Natural killer cell treated with Interleukin-12 subunit alpha and Interleukin-12 subunit beta and Interleukin-15 and Interleukin-18, amount 100 ng/mL, for 72 hours (primary cell): ENCODE measurements around the gene MREG. TPM values are rescaled to one million over a fixed set of nuclear protein-coding genes. Genes with fewer than 3 reads are reported as not detected.

Experiments
- ATAC-seq, 2 donors: fragments of 150-1000 bp; cut with Tn5 transposase in 1 of 2; sonication (Bioruptor Pico), chemical (Tn5 transposase) in 1 of 2; 2 replicates each; pipeline ENCODE4 v1.10.0; 2021
- DNase-seq: peaks from one replicate; pipeline ENCODE4 v3.0.0; 2022; ENCODE audit warnings: low spot score
- H3K27ac Mint-ChIP-seq, 2 donors: 1 replicate in 1 of 2; 2 replicates in 1 of 2; pipeline ENCODE4 v1.8.0; 2022; ENCODE audit warnings: mixed read lengths in 2 of 2, mild to moderate bottlenecking in 1 of 2, moderate library complexity in 1 of 2
- H3K27me3 Mint-ChIP-seq, 2 donors: 1 replicate in 1 of 2; 2 replicates in 1 of 2; pipeline ENCODE4 v1.8.0; 2022; ENCODE audit warnings: mixed read lengths in 2 of 2
- H3K36me3 Mint-ChIP-seq: one replicate; pipeline ENCODE4 v1.8.0; 2022; ENCODE audit warnings: mixed read lengths
- H3K4me1 Mint-ChIP-seq, 2 donors: 1 replicate in 1 of 2; 2 replicates in 1 of 2; pipeline ENCODE4 v1.8.0; 2022; ENCODE audit warnings: low read depth in 2 of 2, mixed read lengths in 2 of 2, mild to moderate bottlenecking in 1 of 2
- H3K4me3 Mint-ChIP-seq: one replicate; pipeline ENCODE4 v1.8.0; 2022; ENCODE audit warnings: mixed read lengths
- H3K9me3 Mint-ChIP-seq: 2 replicates; pipeline ENCODE4 v1.8.0; 2022; ENCODE audit warnings: mixed read lengths
- total RNA-seq, 2 donors: library from RNA; stranded (reverse); gene quantifications; one replicate each; pipeline ENCODE4 v1.2.3, GENCODE V29; 2022

MREG gene
- total RNA-seq, 2 donors from 2014 or later: 9.2 to 14.6 TPM

GRCh38 chr2:215905691-215906090 lies 107.7 kb downstream of the MREG start:
- no peak for ATAC-seq
- H3K4me3 Mint-ChIP-seq: no peak overlapping the region
- H3K9me3 Mint-ChIP-seq: no peaks in the 10 kb centered on the region
- peaks cover 32 to 67% of the 10 kb centered on the region in 2 donors for H3K27me3 Mint-ChIP-seq
- no peaks in the 10 kb centered on the region for H3K4me1 Mint-ChIP-seq
- H3K27ac Mint-ChIP-seq: no peak overlapping the region
- H3K36me3 Mint-ChIP-seq: no peaks in the 10 kb centered on the region
- no peak for DNase-seq

DNA sequence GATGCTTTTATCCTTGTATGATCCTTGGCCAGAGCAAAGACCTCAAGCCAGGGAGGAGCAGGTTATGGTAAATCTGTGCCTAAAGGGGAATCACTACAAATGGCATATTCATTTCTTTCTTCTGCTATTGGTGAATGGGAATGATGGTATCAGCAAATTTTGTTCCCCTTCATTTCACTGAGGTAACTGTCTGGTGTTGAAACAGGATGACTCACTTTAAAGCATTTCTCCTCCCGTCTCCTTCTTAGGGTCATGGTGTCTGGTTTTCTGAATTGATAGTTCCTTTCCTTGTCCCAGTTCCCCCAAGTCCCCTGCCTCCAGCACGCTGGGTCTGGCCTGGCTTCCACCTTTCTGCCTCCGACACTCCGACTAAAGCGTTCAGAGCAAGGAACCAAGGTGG lies 109.2 kb downstream of the MREG start:
- Mint-ChIP-seq H3K36me3 (no peaks in the 10 kb centered on the region), H3K4me1 (no peaks in the 10 kb centered on the region), H3K9me3 (no peaks in the 10 kb centered on the region), H3K4me3 (no peak overlapping the region), H3K27ac (no peak overlapping the region), H3K27me3 (peaks cover 24 to 55% of the 10 kb centered on the region in 2 donors)
- DNase-seq (no peak), ATAC-seq (no peak)

- Mint-ChIP-seq H3K27ac (no peak overlapping the region), H3K36me3 (no peaks in the 10 kb centered on the region), H3K4me1 (no peaks in the 10 kb centered on the region), H3K27me3 (peaks cover 24 to 54% of the 10 kb centered on the region in 2 donors), H3K9me3 (no peaks in the 10 kb centered on the region), H3K4me3 (no peak overlapping the region)
- ATAC-seq (no peak), DNase-seq (no peak)
These were observed 110.1 kb downstream of the MREG start for GRCh38 chr2:215903203-215903602.

DNA sequence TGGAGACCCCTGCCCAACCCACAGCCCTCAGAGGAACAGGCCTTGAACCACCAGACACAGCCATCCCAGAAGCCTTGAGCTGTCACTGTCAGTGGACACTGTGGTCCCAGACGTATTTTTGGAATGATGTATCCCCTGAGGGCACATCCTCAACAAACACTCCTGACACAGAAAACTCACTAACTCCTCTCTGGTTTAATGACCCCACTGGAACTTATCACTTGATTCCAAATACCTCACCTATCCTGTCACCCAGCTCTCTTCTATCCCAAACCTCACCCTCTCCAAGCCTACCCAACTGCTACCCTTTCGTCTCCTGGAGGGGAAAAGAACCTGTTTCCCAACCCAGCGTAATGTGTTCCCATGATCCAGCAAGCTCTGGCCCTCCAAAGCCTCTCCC lies 111.6 kb downstream of the MREG start:
- no peak overlapping the region for H3K4me3 Mint-ChIP-seq
- H3K27me3 Mint-ChIP-seq: peaks cover 17 to 48% of the 10 kb centered on the region in 2 donors
- no peak overlapping the region for H3K27ac Mint-ChIP-seq
- no peaks in the 10 kb centered on the region for H3K36me3 Mint-ChIP-seq
- no peaks in the 10 kb centered on the region for H3K4me1 Mint-ChIP-seq
- DNase-seq: no peak
- no peaks in the 10 kb centered on the region for H3K9me3 Mint-ChIP-seq
- ATAC-seq: no peak

DNA sequence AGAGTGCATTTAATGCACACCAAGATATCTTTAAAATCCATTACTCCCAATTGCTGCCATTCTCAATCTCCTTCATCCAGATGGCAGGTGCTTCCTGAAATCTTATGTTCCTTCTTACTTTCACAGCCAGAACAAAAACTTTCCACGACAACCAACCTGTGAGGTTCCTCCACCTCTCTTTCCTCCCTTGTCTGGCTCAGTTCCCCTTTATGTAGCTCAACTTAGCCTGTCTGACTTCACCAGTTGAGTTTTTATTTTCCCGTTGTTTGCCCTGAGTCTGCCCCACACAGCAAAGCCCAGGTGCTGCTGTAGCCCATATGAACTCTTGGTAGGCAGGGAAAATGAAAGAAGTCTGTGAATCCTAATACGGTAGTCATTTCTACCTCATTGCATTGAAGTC lies 112.5 kb downstream of the MREG start:
- Mint-ChIP-seq H3K27me3 (peaks cover 17 to 48% of the 10 kb centered on the region in 2 donors), H3K27ac (no peak overlapping the region), H3K9me3 (no peaks in the 10 kb centered on the region), H3K4me3 (no peak overlapping the region), H3K4me1 (no peaks in the 10 kb centered on the region), H3K36me3 (no peaks in the 10 kb centered on the region)
- DNase-seq: no peak
- ATAC-seq: no peak

DNA sequence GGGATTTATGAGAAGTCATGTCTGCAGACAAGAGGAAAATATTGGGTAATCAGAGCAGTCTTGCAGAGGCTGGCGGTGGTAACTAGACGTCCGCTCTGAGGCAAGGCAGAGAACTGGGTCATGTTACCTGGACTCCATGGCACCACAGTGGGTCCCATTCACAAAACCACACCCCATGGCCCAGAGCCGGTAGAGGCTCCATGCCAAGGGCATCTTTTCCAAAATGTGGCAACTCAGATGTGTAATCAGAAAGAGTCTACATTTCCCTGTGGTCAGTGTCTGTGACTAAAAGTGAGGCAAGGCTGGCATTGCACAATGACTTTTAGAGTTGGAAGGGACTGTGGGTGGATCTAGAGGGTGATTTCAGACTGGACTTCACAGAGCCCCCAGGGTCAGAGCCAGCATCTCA lies 113.1 kb downstream of the MREG start:
- no peaks in the 10 kb centered on the region for H3K4me1 Mint-ChIP-seq
- no peak overlapping the region for H3K4me3 Mint-ChIP-seq
- no peaks in the 10 kb centered on the region for H3K36me3 Mint-ChIP-seq
- peaks cover 17 to 51% of the 10 kb centered on the region in 2 donors for H3K27me3 Mint-ChIP-seq
- H3K9me3 Mint-ChIP-seq: no peaks in the 10 kb centered on the region
- ATAC-seq (peak in 1 of 2 donors; percentile 49), DNase-seq (no peak)
- H3K27ac Mint-ChIP-seq: no peak overlapping the region

- no peaks in the 10 kb centered on the region for H3K36me3 Mint-ChIP-seq
- no peak overlapping the region for H3K27ac Mint-ChIP-seq
- no peaks in the 10 kb centered on the region for H3K4me1 Mint-ChIP-seq
- H3K9me3 Mint-ChIP-seq: no peaks in the 10 kb centered on the region
- DNase-seq (no peak), ATAC-seq (no peak)
- no peak overlapping the region for H3K4me3 Mint-ChIP-seq
- peaks cover 14 to 53% of the 10 kb centered on the region in 2 donors for H3K27me3 Mint-ChIP-seq
These were observed 113.9 kb downstream of the MREG start for GRCh38 chr2:215899141-215900074.

GRCh38 chr2:215898363-215898762 lies 115.0 kb downstream of the MREG start:
- no peak overlapping the region for H3K27ac Mint-ChIP-seq
- H3K9me3 Mint-ChIP-seq: no peaks in the 10 kb centered on the region
- peaks cover 12 to 55% of the 10 kb centered on the region in 2 donors for H3K27me3 Mint-ChIP-seq
- H3K4me3 Mint-ChIP-seq: no peak overlapping the region
- no peaks in the 10 kb centered on the region for H3K36me3 Mint-ChIP-seq
- ATAC-seq: no peak
- H3K4me1 Mint-ChIP-seq: no peaks in the 10 kb centered on the region
- no peak for DNase-seq

GRCh38 chr2:215896921-215897320 lies 116.4 kb downstream of the MREG start:
- Mint-ChIP-seq H3K9me3 (no peaks in the 10 kb centered on the region), H3K27ac (no peak overlapping the region), H3K4me3 (no peak overlapping the region), H3K4me1 (no peaks in the 10 kb centered on the region), H3K27me3 (peaks cover 5 to 41% of the 10 kb centered on the region in 2 donors), H3K36me3 (no peaks in the 10 kb centered on the region)
- no peak for ATAC-seq
- DNase-seq: no peak

DNA sequence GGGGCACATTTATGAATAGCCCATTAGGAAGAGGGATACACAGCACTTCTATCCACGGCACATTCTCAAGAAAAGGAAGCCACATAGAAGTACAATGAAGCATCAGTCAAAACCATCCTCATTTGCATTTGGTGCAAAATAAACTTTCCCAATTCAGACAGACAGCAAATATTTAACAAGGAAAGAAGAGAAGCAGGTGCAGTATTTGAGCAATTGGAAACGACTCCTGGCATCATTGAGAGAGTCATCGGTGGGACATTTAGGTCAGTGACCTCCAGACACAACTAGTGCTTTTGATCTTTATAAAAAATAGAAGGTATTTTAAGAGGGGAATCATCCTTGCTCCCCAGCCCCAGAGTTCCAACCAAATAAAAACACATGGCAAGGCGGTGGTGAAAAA lies 118.0 kb downstream of the MREG start:
- Mint-ChIP-seq H3K9me3 (no peaks in the 10 kb centered on the region), H3K27ac (no peak overlapping the region), H3K4me3 (no peak overlapping the region), H3K4me1 (no peaks in the 10 kb centered on the region), H3K36me3 (no peaks in the 10 kb centered on the region), H3K27me3 (peaks cover 0 to 30% of the 10 kb centered on the region in 2 donors)
- DNase-seq (no peak), ATAC-seq (no peak)

Other genes starting within 250 kb of the MREG start
- gene PECR, start 68.3 kb upstream of the MREG start, total RNA-seq: 10 to 100 TPM; 10.5 to 16.1 TPM
- gene TMEM169, start 68.4 kb upstream of the MREG start, total RNA-seq: 1 to 10 TPM in 1 of 2 donors, under 1 TPM in 1; 0.56 to 1.9 TPM
- 100 to 1,000 TPM; 454 to 500 TPM for gene XRCC5, start 95.8 kb upstream of the MREG start, total RNA-seq